HEK293 (cell line): ENCODE data around the gene MVB12B.

Experiments
- CTCF ChIA-PET: fragments of 350-600 bp; formaldehyde crosslinking; extraction: SDS; loops from one replicate; lab custom pipeline; 2021; ENCODE audit warnings: antibody characterized with exemption; lab: Yijun Ruan, JAX
- POLR2A ChIA-PET: fragments of 300-600 bp; formaldehyde crosslinking; extraction: SDS; loops from one replicate; lab custom pipeline; 2020; ENCODE audit warnings: antibody characterized with exemption, inconsistent platforms; lab: Yijun Ruan, JAX
- H3K27ac ChIP-seq: fragments of 200-500 bp; sonication (Bioruptor generic); 2 replicates; pipeline ENCODE4 v1.5.1; 2014; ENCODE audit warnings: low read depth, low read length, control low read depth, inconsistent platforms; ENCODE audit errors: extremely low read depth
- H3K36me3 ChIP-seq, 2 experiments: fragments of 200-500 bp in 1 of 2; sonication (Bioruptor generic) in 1 of 2; 1 replicate in 1 of 2; 2 replicates in 1 of 2; pipeline ENCODE4 v1.5.1; 2014 to 2017; ENCODE audit warnings: inconsistent platforms in 2 of 2, low read length in 2 of 2; ENCODE audit not compliant: control insufficient read depth in 2 of 2, insufficient read depth in 1 of 2
- H3K4me1 ChIP-seq: fragments of 200-500 bp; sonication (Bioruptor generic); 2 replicates; pipeline ENCODE4 v1.5.1; 2014; ENCODE audit warnings: mild to moderate bottlenecking, low read length, inconsistent platforms; ENCODE audit not compliant: control insufficient read depth, insufficient read depth
- H3K4me3 ChIP-seq: 2 replicates; pipeline ENCODE4 v1.5.1; 2011; ENCODE audit warnings: low read depth, mild to moderate bottlenecking, control low read depth, low read length, moderate library complexity
- H3K9me3 ChIP-seq: fragments of 200-500 bp; sonication (Bioruptor generic); 2 replicates; pipeline ENCODE4 v1.5.1; 2014; ENCODE audit warnings: low read depth, low read length, inconsistent platforms; ENCODE audit not compliant: control insufficient read depth, insufficient read depth
- GLI4 ChIP-seq: fragments of 450-650 bp; formaldehyde crosslinking; IDR thresholded peaks from 2 replicates; pipeline ENCODE4 v1.5.1; 2016; ENCODE audit warnings: missing biosample characterization, missing genetic modification characterization
- HOXA7 ChIP-seq: sonication (generic); formaldehyde crosslinking; IDR thresholded peaks from 2 replicates; pipeline ENCODE4 v1.8.1; 2022; ENCODE audit warnings: missing genetic modification reagents, borderline replicate concordance
- HOXC10 ChIP-seq: sonication (generic); formaldehyde crosslinking; IDR thresholded peaks from 2 replicates; pipeline ENCODE4 v1.8.1; 2023; ENCODE audit warnings: mild to moderate bottlenecking, missing genetic modification reagents
- INSM2 ChIP-seq: fragments of 450-650 bp; formaldehyde crosslinking; IDR thresholded peaks from 2 replicates; pipeline ENCODE4 v1.5.1; 2016; ENCODE audit warnings: missing biosample characterization, missing genetic modification characterization
- KLF8 ChIP-seq: fragments of 450-650 bp; formaldehyde crosslinking; IDR thresholded peaks from 2 replicates; pipeline ENCODE4 v1.5.1; 2016; ENCODE audit warnings: missing biosample characterization, missing genetic modification characterization
- PRDM10 ChIP-seq: fragments of 450-650 bp; formaldehyde crosslinking; IDR thresholded peaks from 2 replicates; pipeline ENCODE4 v1.5.1; 2016; ENCODE audit warnings: missing biosample characterization, missing genetic modification characterization
- REST ChIP-seq: fragments of 450-650 bp; formaldehyde crosslinking; IDR thresholded peaks from 2 replicates; pipeline ENCODE4 v1.5.1; 2016; ENCODE audit warnings: missing biosample characterization, missing genetic modification characterization
- ZBTB21 ChIP-seq: fragments of 450-650 bp; formaldehyde crosslinking; IDR thresholded peaks from 2 replicates; pipeline ENCODE4 v1.5.1; 2017; ENCODE audit warnings: missing biosample characterization, missing genetic modification characterization
- ZFP3 ChIP-seq: fragments of 450-650 bp; formaldehyde crosslinking; IDR thresholded peaks from 2 replicates; pipeline ENCODE4 v1.5.1; 2016; ENCODE audit warnings: low read depth, missing biosample characterization, missing genetic modification characterization
- ZNF10 ChIP-seq: fragments of 450-650 bp; formaldehyde crosslinking; IDR thresholded peaks from 2 replicates; pipeline ENCODE4 v1.5.1; 2017; ENCODE audit warnings: missing biosample characterization, missing genetic modification characterization
- ZNF184 ChIP-seq: fragments of 450-650 bp; IDR thresholded peaks from 2 replicates; pipeline ENCODE4 v1.5.1; 2018; ENCODE audit warnings: missing biosample characterization, mild to moderate bottlenecking, missing genetic modification characterization
- ZNF292 ChIP-seq: fragments of 450-650 bp; formaldehyde crosslinking; IDR thresholded peaks from 2 replicates; pipeline ENCODE4 v1.5.1; 2016; ENCODE audit warnings: low read depth, missing biosample characterization, missing genetic modification characterization, borderline replicate concordance
- ZNF426 ChIP-seq: fragments of 450-650 bp; formaldehyde crosslinking; IDR thresholded peaks from 2 replicates; pipeline ENCODE4 v1.5.1; 2017; ENCODE audit warnings: missing biosample characterization, missing genetic modification characterization, mild to moderate bottlenecking, inconsistent platforms, moderate library complexity
- ZNF548 ChIP-seq: fragments of 450-650 bp; formaldehyde crosslinking; IDR thresholded peaks from 2 replicates; pipeline ENCODE4 v1.5.1; 2016; ENCODE audit warnings: missing biosample characterization, missing genetic modification characterization
- ZNF658 ChIP-seq: fragments of 450-650 bp; formaldehyde crosslinking; IDR thresholded peaks from 2 replicates; pipeline ENCODE4; 2016; ENCODE audit warnings: missing biosample characterization, missing genetic modification characterization
- ZNF692 ChIP-seq: fragments of 450-650 bp; formaldehyde crosslinking; IDR thresholded peaks from 2 replicates; pipeline ENCODE4 v1.5.1; 2016; ENCODE audit warnings: missing biosample characterization, missing genetic modification characterization
- ZNF791 ChIP-seq: fragments of 450-650 bp; formaldehyde crosslinking; IDR thresholded peaks from 2 replicates; pipeline ENCODE4 v1.5.1; 2016; ENCODE audit warnings: missing biosample characterization, missing genetic modification characterization
- ZNF830 ChIP-seq: fragments of 450-650 bp; IDR thresholded peaks from 2 replicates; pipeline ENCODE4 v1.5.0; 2018; ENCODE audit warnings: missing biosample characterization, missing genetic modification characterization, low read depth, mild to moderate bottlenecking, moderate library complexity
- TF ChIP-seq, protein P1 (sequence below): fragments of 450-650 bp; formaldehyde crosslinking; IDR thresholded peaks from 2 replicates; pipeline ENCODE4; 2016; ENCODE audit warnings: missing biosample characterization, missing genetic modification characterization
- TF ChIP-seq, protein P2 (sequence below): fragments of 450-650 bp; formaldehyde crosslinking; IDR thresholded peaks from 2 replicates; pipeline ENCODE4 v1.5.1; 2016; ENCODE audit warnings: missing biosample characterization, missing genetic modification characterization
- TF ChIP-seq, protein P3 (sequence below): fragments of 450-650 bp; formaldehyde crosslinking; optimal IDR thresholded peaks from 2 replicates; pipeline ENCODE3; 2016; ENCODE audit warnings: missing biosample characterization, mild to moderate bottlenecking, missing genetic modification characterization

Gene MVB12B

DNA sequence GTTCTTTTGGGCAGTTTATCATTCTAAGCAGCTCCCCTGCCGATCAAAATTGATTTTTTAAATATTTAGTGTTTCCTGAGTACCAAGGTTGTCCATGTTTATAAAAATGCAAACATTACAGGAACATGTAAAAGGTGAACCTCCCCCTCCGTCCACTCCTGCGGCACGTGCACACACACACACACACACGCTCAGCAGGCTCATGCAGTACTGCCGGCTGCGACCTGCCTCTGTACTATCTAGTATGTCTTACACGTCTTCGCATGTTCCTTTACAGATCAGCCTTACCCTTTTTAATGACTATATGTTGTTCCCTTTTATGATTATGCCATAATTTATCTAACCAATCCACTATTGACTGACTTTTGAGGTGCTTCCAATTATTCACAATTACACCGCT lies 165.3 kb downstream of the MVB12B start:
- Histone ChIP-seq H3K27ac (no peak overlapping the region), H3K4me1 (no peaks in the 10 kb centered on the region), H3K4me3 (no peak overlapping the region), H3K9me3 (no peaks in the 10 kb centered on the region), H3K36me3 (no peaks in the 10 kb centered on the region)
- POLR2A ChIA-PET, result no interaction called here
- TF ChIP-seq ZNF791 (tag by site-specific recombination) (no peak), ZNF184 (no peak), ZNF10 (tag by site-specific recombination) (no peak), ZNF830 (tag by site-specific recombination) (no peak), PRDM10 (tag by site-specific recombination) (no peak), ZFP3 (tag by site-specific recombination) (no peak), HOXC10 (CRISPR knock-in tag) (no peak), HOXA7 (CRISPR knock-in tag) (no peak), ZBTB21 (no peak), GLI4 (tag by site-specific recombination) (no peak), KLF8 (tag by site-specific recombination) (no peak)
- TF ChIP-seq, protein P1, sequence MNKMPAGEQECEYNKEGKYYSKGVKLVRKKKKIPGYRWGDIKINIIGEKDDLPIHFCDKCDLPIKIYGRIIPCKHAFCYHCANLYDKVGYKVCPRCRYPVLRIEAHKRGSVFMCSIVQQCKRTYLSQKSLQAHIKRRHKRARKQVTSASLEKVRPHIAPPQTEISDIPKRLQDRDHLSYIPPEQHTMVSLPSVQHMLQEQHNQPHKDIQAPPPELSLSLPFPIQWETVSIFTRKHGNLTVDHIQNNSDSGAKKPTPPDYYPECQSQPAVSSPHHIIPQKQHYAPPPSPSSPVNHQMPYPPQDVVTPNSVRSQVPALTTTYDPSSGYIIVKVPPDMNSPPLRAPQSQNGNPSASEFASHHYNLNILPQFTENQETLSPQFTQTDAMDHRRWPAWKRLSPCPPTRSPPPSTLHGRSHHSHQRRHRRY (tag by site-specific recombination), result no peak
- CTCF ChIA-PET, result interaction anchor here (0.6 to 4.0 kb wide), 61 partner anchors 8 to 1531 kb away, joined by 3 to 35 read pairs (median 4); no protein-coding TSS in a partner anchor

- ChIA-PET CTCF (interaction anchor here (1.0 to 2.2 kb wide), 3 partner anchors 64 to 192 kb away, joined by 3 to 8 read pairs (median 4); no protein-coding TSS in a partner anchor), POLR2A (no interaction called here)
- Histone ChIP-seq H3K4me3 (no peak overlapping the region), H3K27ac (no peak overlapping the region), H3K4me1 (no peaks in the 10 kb centered on the region), H3K9me3 (no peaks in the 10 kb centered on the region), H3K36me3 (no peaks in the 10 kb centered on the region)
- TF ChIP-seq INSM2 (tag by site-specific recombination) (no peak), ZNF692 (no peak), REST (tag by site-specific recombination) (no peak), ZNF658 (tag by site-specific recombination) (no peak), ZNF292 (tag by site-specific recombination) (no peak), ZNF548 (tag by site-specific recombination) (no peak), ZNF426 (tag by site-specific recombination) (no peak)
- TF ChIP-seq, protein P2, sequence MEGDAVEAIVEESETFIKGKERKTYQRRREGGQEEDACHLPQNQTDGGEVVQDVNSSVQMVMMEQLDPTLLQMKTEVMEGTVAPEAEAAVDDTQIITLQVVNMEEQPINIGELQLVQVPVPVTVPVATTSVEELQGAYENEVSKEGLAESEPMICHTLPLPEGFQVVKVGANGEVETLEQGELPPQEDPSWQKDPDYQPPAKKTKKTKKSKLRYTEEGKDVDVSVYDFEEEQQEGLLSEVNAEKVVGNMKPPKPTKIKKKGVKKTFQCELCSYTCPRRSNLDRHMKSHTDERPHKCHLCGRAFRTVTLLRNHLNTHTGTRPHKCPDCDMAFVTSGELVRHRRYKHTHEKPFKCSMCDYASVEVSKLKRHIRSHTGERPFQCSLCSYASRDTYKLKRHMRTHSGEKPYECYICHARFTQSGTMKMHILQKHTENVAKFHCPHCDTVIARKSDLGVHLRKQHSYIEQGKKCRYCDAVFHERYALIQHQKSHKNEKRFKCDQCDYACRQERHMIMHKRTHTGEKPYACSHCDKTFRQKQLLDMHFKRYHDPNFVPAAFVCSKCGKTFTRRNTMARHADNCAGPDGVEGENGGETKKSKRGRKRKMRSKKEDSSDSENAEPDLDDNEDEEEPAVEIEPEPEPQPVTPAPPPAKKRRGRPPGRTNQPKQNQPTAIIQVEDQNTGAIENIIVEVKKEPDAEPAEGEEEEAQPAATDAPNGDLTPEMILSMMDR (tag by site-specific recombination), result no peak
- TF ChIP-seq, protein P3, sequence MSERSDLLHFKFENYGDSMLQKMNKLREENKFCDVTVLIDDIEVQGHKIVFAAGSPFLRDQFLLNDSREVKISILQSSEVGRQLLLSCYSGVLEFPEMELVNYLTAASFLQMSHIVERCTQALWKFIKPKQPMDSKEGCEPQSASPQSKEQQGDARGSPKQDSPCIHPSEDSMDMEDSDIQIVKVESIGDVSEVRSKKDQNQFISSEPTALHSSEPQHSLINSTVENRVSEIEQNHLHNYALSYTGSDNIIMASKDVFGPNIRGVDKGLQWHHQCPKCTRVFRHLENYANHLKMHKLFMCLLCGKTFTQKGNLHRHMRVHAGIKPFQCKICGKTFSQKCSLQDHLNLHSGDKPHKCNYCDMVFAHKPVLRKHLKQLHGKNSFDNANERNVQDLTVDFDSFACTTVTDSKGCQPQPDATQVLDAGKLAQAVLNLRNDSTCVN, result no peak
Observed at GRCh38 chr9:126494264-126494663, 167.6 kb downstream of the MVB12B start.
